SK-N-DZ (cell line): Measurements from ENCODE around the gene SLX4IP.

Source experiments
- DNase-seq: peaks from one replicate; pipeline ENCODE4 v3.0.0-alpha.2; 2015; ENCODE audit warnings: low spot score

SLX4IP gene

DNA sequence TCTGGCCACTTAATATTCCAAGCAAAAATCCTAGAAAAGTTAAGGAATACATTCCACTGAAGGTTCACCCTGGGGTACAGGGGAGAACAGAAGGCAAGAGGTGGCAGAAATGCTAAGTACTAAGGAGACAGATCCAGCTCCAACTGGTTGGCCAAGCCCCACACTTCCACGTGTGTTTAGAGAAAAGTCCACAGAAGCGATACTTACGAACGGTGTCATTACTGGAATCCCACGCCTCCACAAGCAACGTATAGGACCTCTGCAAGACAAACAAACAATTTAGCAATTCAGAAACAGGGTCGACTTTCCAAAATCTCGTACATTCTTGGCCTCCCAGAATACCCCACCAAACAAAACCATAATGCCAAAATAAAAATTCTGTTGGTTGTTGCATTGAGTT, 228.7 kb downstream of the SLX4IP start:
- no peak for DNase-seq

DNA sequence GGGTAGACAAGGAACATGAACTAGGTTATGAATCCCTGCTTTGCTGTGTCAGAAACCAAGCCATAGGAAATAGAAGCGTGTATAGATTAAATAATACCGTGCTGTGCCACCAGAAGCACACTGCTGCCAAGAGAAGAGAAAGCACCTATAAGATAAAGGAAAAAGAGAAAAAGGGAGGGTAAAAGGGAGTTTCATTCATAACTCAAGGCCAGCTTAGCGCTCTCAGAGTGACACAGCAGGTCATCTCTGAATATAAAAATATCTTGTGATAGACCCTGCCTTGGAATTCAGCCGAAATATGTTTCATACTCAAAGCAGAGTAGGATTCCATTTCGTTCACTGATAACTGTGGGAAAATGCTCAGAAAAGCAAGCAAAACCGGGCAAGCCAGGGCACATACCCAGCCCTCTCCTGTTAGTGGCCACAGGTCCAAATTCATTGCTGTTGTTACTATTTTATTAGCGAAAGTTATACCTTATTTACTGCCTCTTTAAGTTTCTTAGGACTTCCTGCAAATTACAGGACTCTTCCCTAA, 230.0 kb downstream of the SLX4IP start:
- DNase-seq = no peak

- DNase-seq = no peak
Observed at GRCh38 chr20:10665791-10666190, 230.7 kb downstream of the SLX4IP start.

GRCh38 chr20:10666221-10667076, 231.3 kb downstream of the SLX4IP start:
- DNase-seq = no peak

DNA sequence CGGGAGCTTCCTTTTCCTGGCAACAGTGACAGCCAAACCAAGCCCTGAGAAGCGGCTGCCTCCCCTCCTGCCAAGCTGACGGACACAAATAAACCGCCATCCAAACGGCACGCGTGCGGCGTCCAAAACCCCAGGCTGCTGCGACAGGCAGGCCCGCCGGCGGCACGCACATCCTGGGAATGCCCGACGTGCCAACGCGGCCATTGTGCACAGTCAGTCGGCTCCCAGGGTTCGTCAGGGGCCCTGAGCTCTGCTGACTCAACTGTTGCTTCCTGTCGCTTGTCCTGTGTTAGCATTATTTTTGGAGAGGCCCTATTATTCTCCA, 231.9 kb downstream of the SLX4IP start:
- no peak for DNase-seq

DNA sequence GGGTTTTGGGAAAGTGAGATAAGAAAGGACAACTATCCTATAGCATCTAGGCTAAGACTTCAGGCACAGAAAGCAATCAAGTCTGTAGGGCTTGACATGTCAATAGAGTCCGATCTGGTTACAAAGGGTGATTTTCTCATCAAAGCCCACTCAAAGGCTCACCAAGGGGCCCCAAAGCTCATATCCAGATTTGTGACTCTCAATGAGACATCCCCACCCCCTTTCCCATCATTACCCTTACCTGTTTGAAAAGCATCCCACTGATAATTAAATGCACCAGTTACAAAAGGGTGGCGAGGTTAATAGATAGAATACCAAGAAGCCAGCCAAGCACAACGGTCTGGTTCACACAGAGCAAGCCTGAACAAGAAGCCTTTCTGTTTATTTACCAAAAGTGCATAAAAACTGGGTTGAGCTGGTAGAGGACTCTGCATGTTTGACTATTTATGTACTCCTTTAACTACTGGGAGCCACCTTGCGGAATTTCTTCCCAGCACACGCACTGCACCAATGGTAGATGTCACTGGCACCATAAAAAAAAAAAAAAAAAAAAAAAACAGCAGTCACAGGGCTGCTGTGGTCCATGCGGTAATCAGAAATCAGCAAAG, 232.6 kb downstream of the SLX4IP start:
- no peak for DNase-seq

- no peak for DNase-seq
Observed at GRCh38 chr20:10668677-10669368, 233.7 kb downstream of the SLX4IP start.

GRCh38 chr20:10669843-10670446, 234.8 kb downstream of the SLX4IP start:
- DNase-seq = no peak

DNA sequence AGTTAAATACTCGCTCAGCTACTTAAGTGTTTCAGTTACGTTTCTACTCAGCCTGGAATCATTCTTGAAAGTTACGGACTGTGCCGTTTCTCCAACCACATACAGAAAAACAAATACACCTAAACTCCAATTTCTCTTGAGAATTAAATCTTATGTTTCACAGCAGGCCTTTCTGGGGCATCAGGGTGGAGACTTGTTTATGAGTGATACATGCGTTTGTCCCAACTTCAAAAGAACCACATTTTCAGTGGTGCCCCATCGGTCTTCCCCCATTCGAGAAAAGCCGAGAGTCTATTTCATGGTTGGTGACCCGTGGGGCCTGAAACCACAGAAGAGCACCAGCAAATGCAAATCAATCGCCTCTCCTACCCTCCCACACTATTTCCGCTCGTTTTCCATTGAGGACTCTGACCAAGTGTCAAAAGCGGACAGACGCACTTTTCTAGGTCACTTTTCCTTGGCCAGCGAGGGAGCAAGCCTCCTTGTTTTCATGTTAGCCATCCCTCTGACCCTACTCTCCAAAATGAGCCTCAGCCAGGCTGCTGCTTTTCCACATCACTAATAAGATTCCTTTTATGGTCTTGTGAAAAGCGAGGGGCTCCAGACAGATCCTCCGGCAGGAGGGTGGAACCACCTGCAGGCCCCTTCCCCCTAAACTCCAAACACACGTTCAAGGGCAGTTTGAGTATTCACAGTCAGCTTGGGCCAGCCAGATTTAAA, 235.6 kb downstream of the SLX4IP start:
- DNase-seq = no peak

- DNase-seq = no peak
Observed at GRCh38 chr20:10671221-10671918, 236.3 kb downstream of the SLX4IP start.

- no peak for DNase-seq
Observed at GRCh38 chr20:10671919-10672623, 237.0 kb downstream of the SLX4IP start.

- peak; percentile 28 for DNase-seq
Observed at GRCh38 chr20:10672624-10673127, 237.6 kb downstream of the SLX4IP start.

DNA sequence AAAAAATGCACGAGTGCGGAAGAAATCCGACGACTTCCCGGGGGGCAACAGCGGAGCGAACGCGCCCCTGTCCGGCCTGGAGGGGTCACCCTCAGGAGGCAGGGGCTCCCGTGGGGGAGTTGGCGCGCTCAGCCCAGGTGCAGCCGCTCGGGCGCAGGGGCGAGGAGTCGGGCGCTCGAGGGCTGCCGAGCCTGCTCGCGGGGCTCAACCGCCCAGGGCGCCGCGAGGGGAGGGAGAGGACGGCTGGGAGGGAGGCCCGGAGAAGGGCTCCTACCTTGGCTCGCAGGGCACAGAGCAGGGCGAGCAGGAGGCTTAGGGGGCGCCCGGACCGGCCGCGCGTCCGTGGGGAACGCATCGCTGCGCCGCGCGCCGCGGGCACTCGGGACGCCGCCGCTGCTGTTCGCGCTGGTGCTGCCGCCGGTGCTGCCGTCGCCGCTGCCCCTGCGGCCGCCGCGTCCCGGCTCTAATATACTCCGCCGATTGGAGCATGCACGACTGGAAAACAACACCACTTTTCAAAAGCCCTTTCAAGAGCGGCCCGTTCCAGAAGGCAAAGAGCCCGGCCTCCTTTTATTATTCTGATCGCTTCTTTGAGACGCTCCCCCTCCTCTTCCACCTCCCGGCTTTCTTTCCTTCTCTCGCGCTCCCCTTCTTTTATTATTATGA, 238.2 kb downstream of the SLX4IP start:
- DNase-seq = no peak

GRCh38 chr20:10673842-10674683, 239.0 kb downstream of the SLX4IP start, which contains the start of gene JAG1:
Gene JAG1 (minus strand): TSS chr20:10673999. CDS start chr20:10673530, 469 bp downstream.
- peak; percentile 92 for DNase-seq

DNA sequence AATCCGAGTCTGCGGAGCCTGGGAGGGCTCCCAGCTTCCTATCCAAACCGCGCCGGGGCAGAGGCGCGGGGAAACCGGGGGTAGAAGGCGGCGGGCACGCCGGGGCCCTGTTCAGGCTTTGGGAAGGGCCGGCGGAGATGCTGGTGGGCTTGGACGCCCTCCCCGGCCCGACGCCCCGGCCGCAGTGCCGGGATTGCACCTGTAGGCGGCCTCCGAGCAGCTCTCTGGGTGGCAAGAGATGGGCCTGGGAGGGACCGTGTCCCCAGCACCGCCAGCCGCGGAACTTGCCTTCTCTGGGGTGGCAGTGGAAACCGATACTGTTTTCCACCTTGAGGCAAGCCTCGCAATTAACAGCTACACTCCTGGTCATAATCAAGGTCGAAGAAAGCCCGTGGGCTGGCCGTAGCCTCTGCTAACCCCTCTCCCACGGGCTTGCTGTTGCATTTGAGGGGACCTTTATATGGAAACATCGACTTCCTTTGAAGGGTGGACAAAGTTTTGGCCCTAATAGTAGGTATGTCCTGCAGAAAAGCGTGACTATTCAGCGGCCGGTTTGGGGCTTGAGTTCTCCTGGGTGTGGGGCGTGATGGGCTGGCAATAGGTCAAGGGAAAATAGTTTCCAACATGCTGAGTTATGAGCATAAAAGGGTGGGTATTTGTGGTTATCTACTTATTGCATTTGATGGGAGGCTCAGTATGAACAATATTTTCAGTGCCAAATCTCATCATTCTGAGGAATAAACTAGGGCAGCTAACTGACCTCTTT, 239.8 kb downstream of the SLX4IP start:
- DNase-seq = peak; percentile 70

GRCh38 chr20:10675450-10675848, 240.3 kb downstream of the SLX4IP start:
- no peak for DNase-seq

DNA sequence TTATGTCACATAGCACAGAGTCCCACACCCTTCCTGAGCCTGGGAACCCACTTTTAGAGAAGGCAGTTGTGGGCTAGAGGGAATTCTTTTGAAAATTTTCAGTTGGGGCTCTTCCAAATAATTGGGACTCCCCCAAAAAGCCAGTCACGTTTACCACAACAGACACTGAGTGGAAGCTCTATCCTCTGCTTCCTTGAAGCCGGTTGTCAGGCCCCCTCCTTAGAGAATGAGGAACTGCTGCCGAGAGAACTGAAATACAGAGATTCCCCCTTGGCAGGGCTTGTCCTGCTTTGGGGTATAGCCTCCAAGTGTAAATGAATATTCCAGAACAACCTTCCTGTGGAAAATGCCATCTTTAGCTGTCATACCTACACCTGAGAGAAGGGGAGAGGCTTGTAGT, 241.4 kb downstream of the SLX4IP start:
- no peak for DNase-seq
